NCI-H524 treated with DMSO at 0.1 percent for 48 hours (cell line): ENCODE measurements around the gene ZBTB46.

Experiments
- DNase-seq: peaks from one replicate; lab custom pipeline; 2025; lab: John Stamatoyannopoulos, UW

ZBTB46 gene

DNA sequence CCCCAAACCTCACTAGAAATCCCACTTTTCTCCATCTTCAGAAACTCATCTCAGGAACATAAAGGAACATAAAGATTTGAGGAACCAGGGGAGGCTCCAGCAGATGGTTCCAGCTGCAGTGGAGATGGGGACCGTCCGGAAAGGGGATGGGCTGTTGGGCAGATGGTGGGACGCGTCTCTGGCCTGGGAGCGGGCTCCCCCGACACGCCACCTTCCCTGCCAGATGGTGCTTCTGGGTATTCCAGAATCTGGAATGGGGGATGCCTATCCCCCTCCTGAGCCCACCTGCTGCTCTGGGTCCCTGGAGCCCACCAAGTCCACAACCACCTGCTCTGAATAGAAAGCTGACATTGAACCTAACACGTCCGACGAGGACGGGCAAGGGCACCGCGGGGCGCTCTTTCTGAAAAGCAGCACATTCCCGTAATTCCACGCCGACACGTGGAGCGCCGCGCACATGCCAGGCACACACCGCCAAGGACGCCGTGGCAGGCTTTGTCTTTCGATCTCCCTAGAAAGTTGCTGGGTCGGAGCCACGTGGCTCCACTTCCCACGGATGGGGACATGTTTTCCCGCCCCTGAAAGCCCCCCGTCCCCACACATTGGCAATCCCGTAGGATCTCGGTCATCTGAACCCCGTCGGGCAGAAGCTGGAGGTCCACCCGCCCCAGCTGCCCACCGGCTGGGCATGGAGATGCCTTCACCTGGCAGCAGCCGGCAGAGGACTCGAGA, 64.2 kb downstream of the ZBTB46 start:
- DNase-seq, result peak; percentile 69

- DNase-seq, result no peak
Observed at GRCh38 chr20:63765902-63766301, 65.2 kb downstream of the ZBTB46 start.

- DNase-seq, result no peak
Observed at GRCh38 chr20:63765082-63765873, 65.8 kb downstream of the ZBTB46 start.

GRCh38 chr20:63759377-63759901, 71.6 kb downstream of the ZBTB46 start:
- no peak for DNase-seq

DNA sequence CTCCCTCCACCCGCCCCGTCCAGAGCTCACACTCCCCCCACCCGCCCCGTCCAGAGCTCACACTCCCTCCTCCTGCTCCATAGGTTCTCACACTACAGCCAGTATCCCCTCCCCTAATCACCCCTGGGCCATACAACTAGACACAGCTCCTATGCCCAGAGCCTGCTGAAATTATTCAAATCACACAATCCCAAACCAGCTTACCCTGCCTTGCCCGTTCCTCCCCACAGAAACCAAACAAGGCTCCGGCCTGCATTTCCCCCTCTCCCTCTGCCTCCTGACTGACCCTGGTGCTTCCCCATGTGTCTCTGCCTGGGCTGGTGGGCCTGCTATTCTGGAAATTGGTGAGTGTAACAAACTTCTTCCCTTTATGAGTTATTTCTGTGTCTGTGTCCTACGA, 72.9 kb downstream of the ZBTB46 start:
- DNase-seq, result no peak

DNA sequence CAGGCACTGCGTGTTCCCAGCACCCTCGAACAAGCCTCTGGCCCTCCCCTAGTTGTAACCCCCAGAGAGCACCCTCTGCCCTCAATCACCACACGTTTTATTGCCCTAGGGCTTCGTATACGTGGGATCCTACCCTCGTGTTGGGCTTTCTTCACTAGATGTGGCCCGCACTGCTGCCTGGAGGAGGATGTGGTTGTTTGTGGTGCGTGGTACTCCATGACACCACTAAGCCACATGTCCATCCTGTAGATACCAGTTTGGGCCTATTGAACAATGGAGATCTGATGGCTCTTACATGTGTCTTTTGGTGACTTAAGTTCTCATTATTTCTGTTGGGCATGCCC, 74.4 kb downstream of the ZBTB46 start:
- no peak for DNase-seq

GRCh38 chr20:63755933-63756647, 75.0 kb downstream of the ZBTB46 start:
- no peak for DNase-seq

GRCh38 chr20:63754008-63754407, 77.1 kb downstream of the ZBTB46 start:
- DNase-seq, result no peak

DNA sequence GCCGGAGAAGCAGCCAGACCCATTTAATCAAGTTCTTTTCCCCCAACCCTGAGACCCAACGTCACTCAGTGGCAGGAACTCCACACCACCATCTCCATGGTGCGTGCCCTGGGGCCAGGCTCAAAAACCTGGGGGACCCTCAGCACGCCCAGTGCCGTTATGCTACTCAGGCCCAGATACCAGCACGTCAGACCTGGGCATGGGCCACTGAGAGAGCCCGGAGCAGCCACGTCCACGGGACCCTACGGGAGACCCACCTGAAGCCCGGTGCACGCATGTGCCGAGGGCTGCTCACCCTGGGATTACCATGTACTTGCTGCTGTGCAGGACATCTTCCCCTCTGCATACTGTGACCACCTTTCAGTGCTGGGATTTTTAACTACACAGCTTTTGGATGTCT, 77.7 kb downstream of the ZBTB46 start:
- no peak for DNase-seq

- DNase-seq, result no peak
Observed at GRCh38 chr20:63752411-63753101, 78.5 kb downstream of the ZBTB46 start.

DNA sequence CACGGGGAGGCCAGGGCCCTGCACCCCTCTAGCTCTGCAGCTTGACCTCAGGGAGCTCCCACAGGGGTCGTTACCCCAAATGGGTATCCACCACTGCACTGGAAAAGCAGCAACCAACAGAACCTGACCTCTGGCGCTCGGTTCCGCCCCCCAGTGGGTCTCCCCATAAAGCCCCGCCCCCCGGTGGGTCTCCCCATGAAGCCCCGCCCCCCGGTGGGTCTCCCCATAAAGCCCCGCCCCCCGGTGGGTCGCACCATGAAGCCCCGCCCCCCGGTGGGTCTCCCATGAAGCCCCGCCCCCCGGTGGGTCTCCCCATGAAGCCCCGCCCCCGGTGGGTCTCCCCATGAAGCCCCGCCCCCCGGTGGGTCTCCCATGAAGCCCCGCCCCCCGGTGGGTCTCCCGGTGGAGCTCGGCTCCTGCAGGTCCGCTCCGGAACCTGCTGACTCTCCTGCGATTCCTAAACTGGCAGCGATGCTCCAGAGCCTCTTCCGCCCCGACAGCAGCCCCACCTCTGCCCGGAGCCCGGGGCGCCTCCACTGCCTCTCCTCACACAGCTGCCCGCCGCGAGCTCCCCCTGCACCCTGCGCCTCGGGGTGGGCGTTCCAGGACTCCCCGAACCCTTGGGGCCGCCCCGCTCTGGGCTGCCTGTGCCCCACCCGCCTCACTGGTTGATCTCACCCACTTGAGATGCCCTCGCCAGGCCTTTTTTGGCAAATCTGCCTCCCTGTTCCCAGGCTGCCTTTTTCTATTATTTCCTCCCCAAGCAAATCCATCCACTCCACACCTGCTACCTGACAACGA, 79.4 kb downstream of the ZBTB46 start:
- no peak for DNase-seq

DNA sequence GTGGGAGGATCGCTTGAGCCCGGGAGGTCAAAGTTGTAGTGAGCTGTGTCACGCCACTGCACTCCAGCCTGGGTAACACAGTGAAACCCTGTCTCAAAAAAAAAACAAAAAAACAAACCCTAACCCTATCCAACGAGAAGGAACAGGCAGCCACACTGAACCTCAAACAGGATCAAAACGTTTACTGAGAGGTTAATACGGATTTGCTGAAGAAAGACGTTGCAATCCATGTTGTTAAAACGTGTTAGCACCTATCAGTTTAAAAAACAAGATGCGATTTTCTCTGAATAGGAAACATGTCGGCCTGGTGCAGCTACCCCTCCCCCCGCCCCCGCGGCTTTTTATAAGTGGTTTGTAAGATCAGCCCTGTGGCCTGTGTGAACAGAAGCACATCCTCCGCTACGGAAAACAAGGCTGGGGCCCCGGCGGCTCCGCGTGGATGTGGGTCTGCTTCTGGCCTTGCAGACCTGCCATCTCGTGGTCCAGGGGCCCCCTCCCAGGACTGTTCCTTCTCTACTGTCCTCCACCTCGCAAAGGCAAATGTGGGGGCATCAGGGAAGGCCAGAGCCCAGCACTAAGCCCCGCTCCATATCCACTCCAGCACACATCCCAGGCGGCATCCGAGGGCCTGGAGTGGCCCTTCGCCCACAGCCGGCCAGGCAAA, 80.1 kb downstream of the ZBTB46 start:
- DNase-seq, result no peak

DNA sequence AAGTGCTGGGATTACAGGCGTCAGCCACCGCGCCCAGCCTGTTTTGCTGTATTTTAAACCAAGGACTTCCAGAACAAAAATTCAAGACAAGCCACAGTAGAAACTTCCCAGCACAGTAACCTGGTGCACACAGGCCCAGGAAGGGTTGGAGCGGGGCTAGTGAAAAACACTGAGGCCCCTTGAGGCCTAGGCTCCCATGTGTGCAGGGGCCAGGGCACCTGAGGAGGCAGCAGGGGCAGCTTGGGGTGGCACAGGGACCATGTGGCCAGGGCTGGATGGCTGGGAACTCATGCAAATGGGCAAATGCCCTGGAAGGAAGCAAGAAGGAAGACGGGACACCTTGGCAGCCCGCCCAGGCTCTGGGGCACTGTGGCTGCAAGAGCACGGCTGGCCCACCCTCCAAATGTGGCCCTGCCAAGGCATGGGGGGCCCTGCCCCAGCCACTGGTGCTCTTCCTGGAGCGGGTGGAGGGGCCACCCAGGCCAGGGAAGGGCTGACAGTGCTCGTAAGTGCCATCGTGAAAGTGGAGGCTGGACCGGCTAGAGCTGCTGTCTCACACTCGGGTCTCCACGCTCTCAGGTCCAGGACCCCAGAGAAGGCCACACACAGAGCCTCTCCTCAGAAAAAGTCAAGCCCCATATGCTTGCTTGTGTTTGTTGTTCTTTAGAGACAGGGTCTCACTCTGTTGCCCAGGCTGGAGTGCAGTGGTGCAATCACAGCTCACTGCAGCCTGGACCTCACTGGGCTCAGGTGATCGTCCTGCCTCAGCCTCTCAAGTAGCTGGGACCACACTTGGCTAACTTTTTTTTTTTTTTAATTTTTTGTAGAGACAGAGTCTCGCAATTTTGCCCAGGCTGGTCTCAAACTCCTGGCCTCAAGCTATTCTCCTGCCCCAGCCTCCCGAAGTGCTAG, 81.2 kb downstream of the ZBTB46 start:
- DNase-seq, result no peak

DNA sequence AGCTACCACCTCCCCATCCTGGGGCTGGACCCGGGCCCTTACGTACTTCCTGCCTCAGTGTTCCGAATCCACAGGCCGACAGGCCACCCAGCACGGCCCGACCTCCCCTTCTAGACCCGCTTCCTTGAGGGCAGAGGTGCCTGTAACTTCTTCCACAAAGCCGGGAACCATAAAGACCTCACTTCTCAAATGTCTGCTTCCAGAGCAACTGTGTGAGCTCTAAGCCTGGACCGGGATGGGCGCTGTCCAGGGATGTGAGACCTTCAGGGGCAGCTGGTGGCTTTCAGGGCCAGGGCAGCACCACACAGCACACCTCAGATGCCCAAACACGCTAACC, 82.2 kb downstream of the ZBTB46 start:
- DNase-seq, result no peak

DNA sequence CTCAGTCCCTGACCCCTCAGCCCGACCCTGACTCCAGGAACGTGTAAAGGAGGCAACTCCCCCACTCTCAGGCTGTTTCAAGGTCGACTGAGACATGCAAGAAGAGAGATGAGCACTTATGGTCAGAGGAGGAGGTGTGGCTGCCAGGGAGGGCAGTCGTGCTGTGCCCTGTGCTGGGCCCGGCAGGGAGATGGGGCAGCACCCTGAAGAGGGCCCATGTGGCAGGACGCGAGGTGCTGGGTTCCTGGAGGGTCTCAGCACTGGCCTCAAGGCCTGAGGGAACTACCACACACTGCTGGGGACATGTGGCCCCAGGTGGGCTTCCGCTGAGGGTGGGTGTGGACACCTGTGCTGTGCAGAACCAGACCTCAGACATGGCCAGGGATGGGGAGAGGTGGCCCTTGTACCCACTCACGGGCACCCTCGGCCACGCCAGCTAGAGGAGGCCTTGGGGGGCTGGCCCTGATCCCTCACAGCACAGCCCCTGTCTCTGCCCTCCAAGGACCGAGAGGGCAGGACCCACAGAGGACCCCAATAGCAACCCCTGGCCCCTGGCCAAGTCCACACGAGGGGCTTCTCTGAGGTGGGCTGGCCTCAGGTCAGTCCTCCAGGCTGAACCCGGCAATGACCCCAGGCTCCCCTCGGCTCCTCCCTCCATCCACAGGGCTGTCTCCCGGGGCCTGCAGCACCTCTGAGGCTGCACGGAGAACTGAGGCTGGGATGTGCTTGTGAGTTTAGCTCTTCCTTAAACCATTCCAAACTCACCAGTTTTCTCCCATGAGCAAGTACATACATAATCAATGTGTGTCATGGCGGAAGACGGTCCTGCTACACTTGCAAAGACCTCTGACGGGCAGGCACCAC, 82.8 kb downstream of the ZBTB46 start:
- DNase-seq, result no peak

- no peak for DNase-seq
Observed at GRCh38 chr20:63747622-63748069, 83.4 kb downstream of the ZBTB46 start.

GRCh38 chr20:63746751-63747315, 84.2 kb downstream of the ZBTB46 start:
- DNase-seq, result no peak

DNA sequence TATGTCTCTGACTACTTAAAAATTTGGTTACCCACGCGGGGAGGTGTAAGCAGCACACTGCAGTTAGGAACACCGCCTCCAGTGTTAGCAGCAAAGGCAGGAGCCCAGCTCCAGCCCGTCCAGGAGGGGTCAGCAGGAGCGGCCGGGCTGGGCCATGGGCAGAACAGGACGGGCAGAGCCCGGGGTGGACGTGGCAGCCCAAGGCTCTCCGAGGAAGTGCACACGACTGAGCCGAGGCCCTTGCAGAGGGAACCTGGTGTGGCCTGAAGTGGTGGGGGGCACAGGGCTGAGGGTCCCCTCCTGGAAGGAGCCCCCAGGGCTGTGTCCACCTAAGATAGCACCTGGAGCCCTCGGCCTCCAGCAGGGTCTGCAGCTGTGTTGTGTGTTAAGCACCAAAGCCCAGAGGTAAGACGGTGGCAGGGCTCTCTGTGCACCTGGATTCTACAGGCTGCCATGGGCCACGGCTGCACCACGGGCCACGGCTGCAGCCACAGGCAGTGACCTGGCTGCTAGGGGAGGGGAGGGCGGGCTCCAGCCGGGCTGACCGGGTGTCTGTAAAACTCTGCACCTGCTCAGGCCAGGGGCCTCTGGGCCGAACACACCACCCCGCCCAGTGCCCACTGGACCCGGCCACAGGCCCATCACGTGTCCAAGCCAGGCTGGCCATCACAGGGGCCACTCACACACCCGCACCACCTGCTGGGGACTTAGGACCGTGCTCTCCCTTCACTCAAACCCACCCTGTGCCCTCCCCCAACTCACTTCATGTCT, 84.9 kb downstream of the ZBTB46 start:
- DNase-seq, result no peak
